Fibroblast of gingiva (primary cell): ENCODE measurements around the gene MACROD2.
A peak's percentile ranks its signal among the peaks of the same experiment; 100 is the strongest.

Experiments
- DNase-seq: peaks from one replicate; pipeline ENCODE4 v3.0.0-alpha.2; 2011; ENCODE audit warnings: low read depth

The MACROD2 gene

GRCh38 chr20:14817101-14817500, 821.8 kb downstream of the MACROD2 start:
- peak; percentile 13 for DNase-seq

GRCh38 chr20:14820771-14821170, 825.5 kb downstream of the MACROD2 start:
- no peak for DNase-seq

GRCh38 chr20:14821251-14821650, 825.9 kb downstream of the MACROD2 start:
- DNase-seq = no peak

- DNase-seq = no peak
Measured at GRCh38 chr20:14824996-14825395, 829.7 kb downstream of the MACROD2 start.

- no peak for DNase-seq
Measured at GRCh38 chr20:14826543-14827313, 831.4 kb downstream of the MACROD2 start.

DNA sequence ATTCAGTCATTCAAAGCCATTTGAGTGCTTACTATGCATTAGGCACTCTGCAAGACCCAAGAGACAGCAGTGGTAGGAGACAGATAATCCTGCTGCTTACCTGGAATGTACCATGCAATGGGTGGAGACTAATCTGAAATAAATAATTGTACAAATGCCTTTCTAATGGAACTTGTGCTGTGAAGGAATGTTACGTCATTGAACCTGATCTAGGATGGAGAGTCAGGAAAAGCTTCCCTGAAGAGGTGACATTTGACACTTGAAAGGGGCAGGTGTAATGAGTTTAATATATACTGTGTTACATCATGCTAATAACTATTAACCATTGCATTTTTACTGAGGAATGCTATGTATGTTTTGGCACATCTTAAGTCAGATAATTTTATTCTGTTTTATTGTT, 833.1 kb downstream of the MACROD2 start:
- DNase-seq = no peak

DNA sequence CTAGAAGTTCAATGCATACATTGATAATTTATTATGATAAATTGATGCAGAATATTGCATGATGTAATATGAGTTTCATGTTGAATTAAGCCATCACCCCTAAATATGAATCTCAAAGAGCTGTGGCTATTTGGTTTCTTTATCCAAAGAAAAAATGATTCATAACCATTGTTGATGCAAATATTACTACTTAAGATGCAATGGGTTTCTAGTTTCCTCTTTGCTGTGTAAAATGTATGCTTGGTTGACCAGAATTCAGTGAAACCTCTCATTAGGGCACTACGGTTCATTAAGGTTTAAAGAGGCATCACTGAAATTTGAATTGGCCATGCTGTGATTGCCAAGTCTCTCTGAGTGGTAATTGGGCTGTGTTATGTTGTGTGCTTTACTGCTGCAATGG, 834.6 kb downstream of the MACROD2 start:
- DNase-seq = no peak

DNA sequence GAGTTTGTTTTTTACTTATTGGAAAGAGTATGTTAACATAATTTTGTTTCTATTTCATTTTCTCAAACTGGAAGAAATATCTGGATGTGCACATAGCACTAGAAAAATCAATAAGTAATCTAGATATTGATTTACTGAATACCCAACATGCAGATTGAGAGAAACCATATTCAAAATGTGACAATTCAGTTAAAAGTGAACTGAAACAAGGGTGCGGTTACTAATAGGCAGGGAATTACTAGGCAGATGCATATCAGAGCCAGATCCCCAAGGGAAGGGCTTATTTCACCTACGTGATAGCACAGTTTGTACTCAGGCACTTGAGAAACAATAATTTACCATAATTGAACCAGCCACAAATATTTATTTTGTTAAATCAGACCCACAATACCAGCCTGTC, 835.1 kb downstream of the MACROD2 start:
- no peak for DNase-seq

GRCh38 chr20:14830899-14831298, 835.6 kb downstream of the MACROD2 start:
- no peak for DNase-seq

GRCh38 chr20:14832630-14833029, 837.3 kb downstream of the MACROD2 start:
- DNase-seq = no peak

DNA sequence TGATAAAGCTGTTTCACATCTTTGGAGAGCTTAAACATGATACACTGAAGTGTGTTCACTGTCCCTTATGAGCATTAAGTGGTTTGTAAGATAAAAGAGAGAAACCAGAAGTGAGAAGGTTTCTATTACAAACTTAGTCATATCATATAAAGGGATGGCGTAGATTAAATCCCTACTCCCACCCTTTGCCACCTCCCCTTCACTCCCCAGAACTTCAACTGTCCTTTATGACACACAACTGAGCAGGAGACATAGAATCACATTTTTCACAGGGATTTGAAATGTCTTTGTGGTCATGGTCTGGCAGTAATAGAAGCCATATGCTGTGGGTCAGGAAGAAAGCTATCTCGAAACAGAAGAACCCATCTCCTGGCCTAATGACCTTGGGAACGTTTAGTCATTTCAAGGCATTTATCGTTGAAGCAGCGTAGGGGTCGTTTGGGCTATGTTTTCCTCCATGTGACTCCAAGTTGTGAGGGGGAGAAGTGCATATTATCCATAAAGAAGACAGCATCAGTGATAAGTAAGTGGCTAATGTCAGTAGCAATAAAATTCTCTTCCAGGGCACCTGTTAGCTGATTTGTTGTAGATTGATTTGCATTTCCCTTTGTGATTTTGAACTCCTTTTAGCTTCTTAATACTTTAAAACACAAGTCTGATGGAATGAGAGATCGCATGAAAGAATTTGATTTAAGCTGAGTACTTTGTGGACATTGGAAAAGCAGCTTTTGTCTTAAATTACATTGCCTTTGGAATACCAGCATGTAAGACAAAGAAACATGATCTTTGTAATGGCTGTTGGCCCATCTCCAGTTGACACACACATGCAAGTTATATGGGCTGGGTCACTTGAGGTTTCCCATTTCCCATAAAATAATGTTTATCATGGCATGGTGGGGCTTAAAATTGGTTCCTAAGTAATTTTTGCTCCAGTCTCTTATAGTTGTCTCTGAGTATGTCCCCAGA, 843.6 kb downstream of the MACROD2 start:
- peak; percentile 75 for DNase-seq

GRCh38 chr20:14845199-14846160, 850.2 kb downstream of the MACROD2 start:
- no peak for DNase-seq

- DNase-seq = no peak
Measured at GRCh38 chr20:14848806-14849205, 853.5 kb downstream of the MACROD2 start.

- no peak for DNase-seq
Measured at GRCh38 chr20:14853079-14853478, 857.8 kb downstream of the MACROD2 start.

- DNase-seq = no peak
Measured at GRCh38 chr20:14855171-14855570, 859.9 kb downstream of the MACROD2 start.

- DNase-seq = no peak
Measured at GRCh38 chr20:14859627-14860026, 864.3 kb downstream of the MACROD2 start.

- no peak for DNase-seq
Measured at GRCh38 chr20:14860410-14860814, 865.1 kb downstream of the MACROD2 start.

DNA sequence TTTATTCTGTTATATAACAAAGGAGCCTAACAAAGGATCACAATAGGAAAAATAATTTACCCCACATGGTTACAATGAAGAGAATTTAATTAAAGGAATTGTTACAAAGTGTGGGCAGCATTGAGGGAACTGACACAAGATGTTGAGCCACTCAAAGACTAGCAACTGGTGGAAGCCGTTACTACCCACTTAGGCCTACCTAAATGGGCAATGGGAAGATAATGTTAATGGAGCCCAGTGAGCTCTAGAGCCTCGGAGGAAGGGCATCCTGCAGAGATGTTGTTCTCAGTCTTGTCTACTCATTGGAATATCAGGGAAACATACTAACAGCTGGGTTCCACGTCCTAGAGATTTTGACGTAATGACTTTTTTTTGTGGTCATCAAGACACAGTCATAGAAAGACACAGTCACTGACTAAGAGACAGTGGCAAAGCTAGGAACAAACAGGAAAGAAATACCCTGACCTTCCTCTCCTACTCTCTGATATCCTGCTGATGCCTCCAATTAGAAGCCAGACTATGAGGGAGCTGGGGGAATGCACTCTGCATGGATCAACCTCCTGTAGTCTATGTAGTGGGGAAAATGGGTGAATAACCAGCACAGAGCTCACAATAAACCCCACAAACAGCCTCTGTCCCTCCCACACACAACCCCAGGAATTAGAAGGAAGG, 865.8 kb downstream of the MACROD2 start:
- DNase-seq = no peak

- DNase-seq = no peak
Measured at GRCh38 chr20:14865169-14865568, 869.9 kb downstream of the MACROD2 start.

- no peak for DNase-seq
Measured at GRCh38 chr20:14865731-14866130, 870.4 kb downstream of the MACROD2 start.

DNA sequence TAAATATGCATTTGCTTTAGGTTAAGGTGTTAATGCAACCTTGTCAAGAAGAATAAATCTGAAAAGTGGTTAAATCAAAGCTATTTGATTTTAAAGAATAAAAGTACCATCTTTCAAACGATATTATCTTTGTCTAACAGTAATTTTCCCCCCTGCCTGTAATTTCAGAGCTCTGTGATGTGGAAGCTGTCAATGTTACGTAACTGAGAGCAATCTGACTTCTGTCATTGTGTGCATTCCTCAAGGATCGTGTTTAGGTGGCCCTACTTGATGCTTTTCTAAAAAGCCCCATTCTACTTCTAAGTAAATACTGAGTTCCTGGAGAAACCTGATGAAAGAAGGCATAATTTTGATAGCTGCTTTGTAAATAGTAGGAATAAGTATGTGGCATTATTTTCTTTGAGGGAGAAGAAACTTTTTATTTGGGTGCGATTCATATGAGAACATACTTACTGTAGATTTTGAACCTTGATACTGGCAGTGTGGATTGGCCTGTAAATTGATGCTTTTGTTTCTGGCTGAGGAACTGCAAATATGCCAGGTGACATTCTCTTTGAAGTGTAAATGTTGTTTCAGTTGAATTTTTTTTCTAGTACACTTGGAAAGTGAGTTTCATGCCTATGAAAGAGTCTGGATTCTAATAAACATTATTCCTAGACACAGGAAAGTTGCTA, 871.7 kb downstream of the MACROD2 start:
- DNase-seq = no peak
